WI38 (cell line): Measurements from ENCODE around the gene C17orf67.

ENCODE experiments used
- H3K4me3 ChIP-seq: 2 replicates; pipeline ENCODE4 v1.5.1; 2011; ENCODE audit warnings: low read depth, mild to moderate bottlenecking, control low read depth, low read length
- CTCF ChIP-seq: IDR thresholded peaks from 2 replicates; pipeline ENCODE4 v1.5.1; 2012; ENCODE audit warnings: low read depth, mild to moderate bottlenecking, control low read depth, low read length

The C17orf67 gene

GRCh38 chr17:56868716-56869115 lies 35.0 kb upstream of the C17orf67 start:
- no peak for TF ChIP-seq CTCF
- H3K4me3 ChIP-seq, result no peak overlapping the region

GRCh38 chr17:56867948-56868376 lies 34.2 kb upstream of the C17orf67 start:
- H3K4me3 ChIP-seq, result no peak overlapping the region
- no peak for TF ChIP-seq CTCF

GRCh38 chr17:56866496-56866895 lies 32.8 kb upstream of the C17orf67 start:
- TF ChIP-seq CTCF, result no peak
- H3K4me3 ChIP-seq, result no peak overlapping the region

- H3K4me3 ChIP-seq, result no peak overlapping the region
- no peak for TF ChIP-seq CTCF
Measured at GRCh38 chr17:56866076-56866475, 32.4 kb upstream of the C17orf67 start.

GRCh38 chr17:56863974-56864373 lies 30.3 kb upstream of the C17orf67 start:
- no peak for TF ChIP-seq CTCF
- H3K4me3 ChIP-seq, result no peak overlapping the region

- no peak overlapping the region for H3K4me3 ChIP-seq
- no peak for TF ChIP-seq CTCF
Measured at GRCh38 chr17:56861899-56862298, 28.2 kb upstream of the C17orf67 start.

GRCh38 chr17:56851008-56851407 lies 17.3 kb upstream of the C17orf67 start:
- TF ChIP-seq CTCF, result no peak
- H3K4me3 ChIP-seq, result no peak overlapping the region
